HG03432 (cell line): Measurements from ENCODE around the gene CAMK4.
"Not testable (repeated sequence)": the region's sequence is repeated elsewhere in the genome, so short reads cannot be mapped to it uniquely, and the experiment has no call there.

Experiments
- ATAC-seq: cut with Tn5 transposase; IDR thresholded peaks from one replicate; pipeline ENCODE4 v1.9.1; 2021; ENCODE audit warnings: mild to moderate bottlenecking, moderate library complexity; ENCODE audit not compliant: unreplicated experiment

The CAMK4 gene

GRCh38 chr5:111254613-111255012 lies 30.4 kb downstream of the CAMK4 start:
- peak; percentile 84 for ATAC-seq

GRCh38 chr5:111255169-111255568 lies 31.0 kb downstream of the CAMK4 start:
- no peak for ATAC-seq

DNA sequence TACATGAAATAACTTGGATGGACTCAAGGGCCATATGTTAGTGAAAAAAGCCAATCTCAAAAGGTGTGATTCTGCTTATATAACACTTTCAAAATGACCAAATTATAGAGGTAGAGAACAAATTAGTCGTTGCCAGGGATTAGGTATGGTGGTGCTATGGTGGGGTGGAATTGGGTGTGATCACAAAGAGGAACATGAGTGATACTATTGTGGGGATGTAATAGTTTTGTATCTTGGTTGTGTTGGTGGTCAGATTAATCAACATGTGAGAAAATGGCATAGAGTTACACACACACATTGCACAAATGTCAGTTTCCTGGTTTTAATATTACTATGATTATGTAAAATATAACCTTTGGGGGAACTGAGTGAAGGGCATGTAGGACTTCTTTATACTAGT lies 31.9 kb downstream of the CAMK4 start:
- ATAC-seq = no peak

GRCh38 chr5:111257610-111258009 lies 33.4 kb downstream of the CAMK4 start:
- ATAC-seq = not testable (repeated sequence)

DNA sequence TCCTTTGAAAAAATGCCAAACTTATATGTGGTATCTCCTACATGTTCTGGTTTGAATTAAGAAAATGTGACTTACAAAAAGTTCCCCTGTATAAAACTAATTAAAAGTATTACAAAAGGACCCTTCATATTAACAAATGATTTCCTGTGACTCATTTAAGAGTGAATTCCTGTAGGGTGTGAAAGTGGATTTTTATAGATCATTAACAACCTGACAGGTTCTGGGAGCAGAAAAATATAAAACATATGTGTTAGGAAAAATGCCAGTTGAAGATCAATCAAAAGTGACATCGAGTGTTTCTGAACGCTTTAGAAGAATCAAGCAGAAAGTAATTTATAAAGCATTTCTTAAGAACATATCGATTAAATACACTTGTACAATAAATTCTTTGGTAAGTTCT lies 35.5 kb downstream of the CAMK4 start:
- no peak for ATAC-seq

DNA sequence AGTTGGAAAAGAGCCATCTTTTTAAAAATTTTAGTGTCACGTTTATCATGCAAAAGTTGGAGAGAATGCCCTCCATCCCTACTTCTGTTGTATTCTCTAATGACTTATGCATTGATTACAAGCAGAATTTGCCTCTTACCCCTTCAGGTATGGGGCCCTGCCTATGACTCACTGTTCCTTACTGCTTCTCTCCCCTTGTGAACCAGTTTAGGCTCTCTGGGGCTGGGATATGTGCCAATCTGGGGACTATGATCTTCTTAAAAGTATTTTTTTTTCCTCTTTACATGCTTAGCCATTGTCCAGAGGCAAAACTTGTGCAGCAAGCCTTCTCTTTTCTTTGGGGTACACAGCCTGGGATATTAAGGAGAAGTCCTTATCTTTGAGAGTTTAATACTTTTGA lies 37.4 kb downstream of the CAMK4 start:
- no peak for ATAC-seq

GRCh38 chr5:111262153-111262552 lies 38.0 kb downstream of the CAMK4 start:
- ATAC-seq = no peak

DNA sequence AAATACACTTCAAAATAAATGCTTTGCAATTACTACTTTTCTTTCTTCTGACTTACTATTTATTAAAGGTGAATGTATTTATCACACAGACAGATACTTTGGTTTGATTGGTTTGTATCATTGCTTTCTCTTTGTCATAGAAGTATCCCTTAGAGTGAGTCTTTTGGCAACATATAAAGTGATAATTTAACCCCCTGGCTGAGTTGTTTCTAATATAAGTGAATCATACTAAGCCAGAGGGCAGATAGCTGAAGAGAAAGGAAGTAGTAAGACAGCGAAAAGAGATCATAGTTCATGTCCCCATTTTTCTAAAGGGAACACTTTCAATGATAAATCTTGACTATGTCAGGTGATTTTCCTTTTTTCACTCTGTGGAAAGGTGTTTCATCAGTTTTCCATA lies 38.6 kb downstream of the CAMK4 start:
- no peak for ATAC-seq

- no peak for ATAC-seq
These were observed 42.3 kb downstream of the CAMK4 start for GRCh38 chr5:111266491-111266890.

DNA sequence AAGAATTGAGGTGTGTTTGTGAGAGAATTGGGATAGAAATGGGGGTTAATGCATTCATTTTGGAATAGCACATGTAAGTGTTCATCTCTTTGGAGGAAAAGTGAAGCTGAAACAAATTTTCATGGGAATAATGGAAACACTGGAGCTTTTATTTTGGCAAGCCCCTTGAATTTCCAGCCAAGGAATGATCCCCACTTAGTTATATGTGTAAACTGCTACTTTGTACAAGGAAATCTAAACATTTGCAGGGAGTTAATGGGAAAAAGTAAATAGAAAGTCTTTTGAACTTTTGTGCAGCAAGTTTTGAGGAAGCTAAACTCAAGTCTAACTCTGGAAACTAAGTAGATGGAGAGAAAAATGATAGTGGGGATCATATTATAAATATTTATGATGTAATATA lies 44.1 kb downstream of the CAMK4 start:
- no peak for ATAC-seq

- no peak for ATAC-seq
These were observed 47.7 kb downstream of the CAMK4 start for GRCh38 chr5:111271885-111272284.

DNA sequence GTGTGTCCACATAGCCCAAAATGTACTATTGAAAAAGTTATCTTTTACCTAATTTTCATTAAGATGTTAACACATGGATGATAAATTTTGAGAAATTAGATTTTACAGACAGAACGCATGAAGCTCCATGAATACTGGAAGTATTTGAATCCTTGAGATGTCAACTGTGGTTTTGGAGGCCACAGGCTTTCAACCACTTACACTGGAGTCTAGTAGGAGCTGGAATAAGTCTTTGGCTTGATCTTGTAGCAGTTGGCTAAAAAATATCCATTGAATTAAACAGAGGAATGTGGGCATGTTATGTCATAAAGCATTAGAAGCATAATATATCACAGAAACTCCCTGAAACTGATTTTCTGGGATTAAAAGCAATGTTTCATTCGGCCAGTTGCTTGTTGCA lies 52.9 kb downstream of the CAMK4 start:
- no peak for ATAC-seq

GRCh38 chr5:111278858-111279504 lies 54.8 kb downstream of the CAMK4 start:
- peak; percentile 81 for ATAC-seq

- peak; percentile 62 for ATAC-seq
These were observed 56.2 kb downstream of the CAMK4 start for GRCh38 chr5:111280282-111280951.

DNA sequence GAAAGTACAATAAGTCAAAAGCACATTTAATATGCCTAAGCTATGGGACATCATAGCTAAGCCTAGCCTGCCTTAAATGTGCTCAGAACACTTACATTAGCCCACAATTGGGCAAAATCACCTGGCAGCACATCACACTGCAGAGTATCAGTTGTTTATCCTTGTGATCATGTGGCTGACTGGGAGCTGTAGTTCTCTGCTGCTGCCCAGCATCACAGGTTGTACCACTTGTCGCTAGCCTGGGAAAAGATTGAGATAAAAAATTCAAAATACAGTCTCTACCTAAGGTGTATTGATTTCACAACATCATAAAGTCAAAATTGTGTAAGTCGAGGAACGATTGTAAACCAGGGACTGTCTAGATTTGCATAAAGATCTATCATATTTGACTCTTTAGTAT lies 58.6 kb downstream of the CAMK4 start:
- ATAC-seq = no peak

DNA sequence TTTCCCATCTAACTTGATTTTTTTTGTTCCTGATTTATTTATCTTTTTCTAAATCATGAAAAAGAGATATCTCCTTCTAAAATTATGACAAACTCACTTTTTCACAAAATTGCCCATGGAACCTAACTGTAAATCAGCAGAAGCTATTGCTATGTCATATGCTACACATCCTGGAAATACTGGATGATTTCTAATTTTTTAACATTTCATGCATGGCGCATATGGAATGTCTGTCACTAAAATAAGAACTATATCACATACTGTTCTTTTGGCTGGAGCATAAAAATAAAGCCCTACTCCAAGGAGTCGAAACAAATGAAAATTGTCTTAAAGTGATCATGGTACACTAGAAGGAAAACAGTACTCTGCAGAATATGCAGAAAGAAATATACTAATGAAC lies 60.6 kb downstream of the CAMK4 start:
- ATAC-seq = no peak

- ATAC-seq = no peak
These were observed 70.4 kb downstream of the CAMK4 start for GRCh38 chr5:111294551-111294950.

DNA sequence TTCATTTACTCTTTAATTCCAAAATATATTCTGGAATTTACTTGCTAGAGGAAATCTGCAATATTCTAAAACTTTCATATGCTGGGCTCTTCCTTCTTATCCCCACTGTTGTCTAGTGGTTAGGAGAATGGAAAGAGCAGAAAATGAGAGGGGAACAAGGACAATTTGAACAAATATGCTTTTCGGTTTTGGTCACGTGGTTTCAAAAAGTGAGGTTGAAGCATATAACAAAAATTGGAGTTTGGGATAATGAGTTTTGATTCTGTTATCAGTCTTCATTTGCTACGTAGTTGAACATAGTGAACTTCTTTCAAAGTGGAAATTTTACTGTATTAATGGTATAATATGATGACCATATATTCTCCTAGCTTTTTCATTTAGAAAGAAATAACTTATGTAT lies 71.5 kb downstream of the CAMK4 start:
- ATAC-seq = no peak

DNA sequence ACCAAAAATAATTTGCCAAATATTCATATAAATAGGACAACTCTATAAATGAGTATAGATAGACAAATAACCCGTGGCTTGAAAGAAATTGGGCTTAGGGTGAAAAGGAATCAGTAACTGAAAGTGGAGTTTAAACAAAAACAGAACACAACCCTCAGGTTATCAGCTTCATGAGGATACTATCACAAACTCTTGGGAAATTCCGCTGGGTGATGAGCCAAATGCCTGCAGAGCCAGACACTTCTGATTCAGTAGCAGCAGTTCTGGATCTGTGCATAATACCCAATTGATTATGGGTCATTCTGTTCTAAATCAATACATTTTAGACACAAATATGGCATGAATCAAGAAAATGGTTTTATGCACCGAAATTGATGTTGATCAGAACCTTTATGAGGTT lies 72.4 kb downstream of the CAMK4 start:
- ATAC-seq = no peak

DNA sequence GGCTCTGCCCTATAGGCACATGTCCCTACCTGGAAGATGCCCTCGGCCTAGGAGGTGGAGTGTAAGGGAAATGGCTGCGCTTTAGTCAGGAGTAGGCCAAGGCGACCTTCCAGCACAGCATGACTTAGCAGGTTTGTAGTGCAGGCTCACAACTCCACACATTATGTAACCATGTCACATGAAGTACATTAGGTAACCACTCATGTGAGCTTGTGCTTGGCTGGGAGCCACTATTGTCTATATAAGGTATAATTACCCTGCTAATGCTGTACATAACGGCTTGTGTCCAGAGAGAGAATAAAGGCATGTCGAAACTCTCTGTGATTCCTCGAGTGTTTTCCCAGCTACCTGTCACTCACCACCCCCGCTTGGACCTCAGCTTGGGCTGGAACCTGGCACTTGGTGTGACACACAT lies 74.9 kb downstream of the CAMK4 start:
- no peak for ATAC-seq

DNA sequence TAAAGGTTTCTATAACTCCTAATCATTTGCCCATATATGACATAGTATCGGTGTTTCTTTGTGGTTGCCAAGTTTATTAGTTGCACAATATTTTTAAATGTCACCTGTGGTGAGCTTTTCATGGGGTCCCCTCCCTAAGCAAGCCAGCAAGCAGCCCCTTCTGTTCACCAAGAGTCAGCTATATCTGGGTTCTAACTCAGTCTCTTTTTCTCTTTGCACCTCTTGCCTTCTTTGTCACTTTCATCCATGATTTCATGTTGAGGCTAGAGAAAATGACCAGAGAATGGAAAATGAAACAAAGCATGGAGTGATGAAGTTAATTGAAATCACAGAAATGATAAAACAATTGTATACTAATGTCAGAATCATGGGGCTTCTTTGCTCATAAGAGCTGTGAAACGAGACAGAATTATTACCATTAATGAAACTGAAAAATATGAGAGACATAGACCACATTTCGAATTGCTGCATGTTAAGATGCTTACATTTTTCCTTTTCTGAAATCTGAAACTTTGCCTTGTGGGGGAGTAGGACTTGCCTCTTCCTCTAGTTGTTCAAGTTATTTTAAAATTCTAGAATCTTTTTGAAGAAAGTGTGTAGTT lies 75.7 kb downstream of the CAMK4 start:
- ATAC-seq = no peak

DNA sequence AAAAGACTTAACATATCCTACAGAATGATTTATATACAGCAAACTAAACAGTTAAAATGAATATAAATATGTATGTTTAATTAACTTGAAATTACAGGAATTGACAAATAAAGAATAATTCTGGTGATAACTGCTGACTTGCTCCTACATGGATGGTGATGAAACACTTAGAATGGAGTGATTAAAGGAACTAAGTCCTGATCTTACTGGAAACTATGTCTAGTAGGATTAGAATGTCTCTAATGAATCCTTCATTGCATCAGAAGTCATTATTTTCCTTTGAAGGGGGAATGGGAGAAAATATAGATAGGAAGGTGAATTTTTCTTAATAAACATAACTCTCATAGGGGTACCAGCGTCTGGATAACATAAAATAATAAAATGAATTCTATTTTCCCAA lies 77.1 kb downstream of the CAMK4 start:
- no peak for ATAC-seq
